ENCODE data around the gene TOLLIP. TPM values are rescaled to one million over a fixed set of nuclear protein-coding genes. Genes with fewer than 3 reads are reported as not detected.

Gene TOLLIP
- total RNA-seq, 1 experiment from 2014 or later, result 9.9 TPM

- no peak for DNase-seq (ENCODE audit: extremely low read depth, low read depth)
These were observed 84.7 kb downstream of the TOLLIP start for GRCh38 chr11:1224491-1225385.

Small RNAs within 50 kb of the gene (small RNA-seq; reads per million reads assigned to genes)
- gene MIR6744, result 0 reads per million in 2 experiments

Other genes with a start within 250 kb of the TOLLIP start
- not detected in 2 replicates for gene MUC2, start 234.8 kb downstream of the TOLLIP start, total RNA-seq (2014; rRNA removed; shearing (Covaris generic))
- under 0.01 TPM in 1 of 2 replicates, not detected in the other for gene MUC5AC, start 151.7 kb downstream of the TOLLIP start, total RNA-seq (2014; rRNA removed; shearing (Covaris generic))
- gene MUC5B, start 86.6 kb downstream of the TOLLIP start, total RNA-seq (2014; rRNA removed; shearing (Covaris generic)), result under 0.01 and 0.03 TPM in 2 replicates
- gene BRSK2, start 80.3 kb upstream of the TOLLIP start, total RNA-seq (2014; rRNA removed; shearing (Covaris generic)), result 3.1 and 4.2 TPM in 2 replicates
- gene MOB2, start 177.1 kb upstream of the TOLLIP start, total RNA-seq (2014; rRNA removed; shearing (Covaris generic)), result 11.1 and 12.6 TPM in 2 replicates